HFFc6 (cell line): ENCODE measurements around the gene PSG1. TPM values are rescaled to one million over a fixed set of nuclear protein-coding genes. Genes with fewer than 3 reads are reported as not detected.
"Not testable (repeated sequence)": the region's sequence is repeated elsewhere in the genome, so short reads cannot be mapped to it uniquely, and the experiment has no call there.

Source experiments
- DNase-seq: peaks from one replicate; pipeline ENCODE4 v3.0.0-alpha.2; 2018
- H3K27ac Mint-ChIP-seq: 2 replicates; pipeline ENCODE4 v1.8.0; 2020; ENCODE audit warnings: mild to moderate bottlenecking, mixed read lengths
- H3K27me3 Mint-ChIP-seq: 2 replicates; pipeline ENCODE4 v1.8.0; 2021; ENCODE audit warnings: mild to moderate bottlenecking, moderate library complexity, mixed read lengths; ENCODE audit not compliant: insufficient read depth
- H3K36me3 Mint-ChIP-seq: 2 replicates; pipeline ENCODE4 v1.8.0; 2021; ENCODE audit warnings: low read depth, mixed read lengths
- H3K4me1 Mint-ChIP-seq: 2 replicates; pipeline ENCODE4 v1.8.0; 2020; ENCODE audit warnings: low read depth, mixed read lengths
- H3K4me3 Mint-ChIP-seq: 2 replicates; pipeline ENCODE4 v1.8.0; 2020; ENCODE audit warnings: mild to moderate bottlenecking, moderate library complexity, mixed read lengths
- H3K9me3 Mint-ChIP-seq: 2 replicates; pipeline ENCODE4 v1.8.0; 2020; ENCODE audit warnings: mild to moderate bottlenecking, mixed read lengths
- CTCF ChIP-seq: fragments of 200-600 bp; sonication (generic); IDR thresholded peaks from 2 replicates; pipeline ENCODE4 v1.5.0; 2021; ENCODE audit warnings: antibody characterized with exemption, mild to moderate bottlenecking
- total RNA-seq, 6 experiments: library from RNA; stranded (reverse); fragmentation: NEBNext Ultra II Directional; extraction: Animal tissue kit (Norgen Biotek cat#: 25700); gene quantifications; 2 replicates in 1 of 6; 3 replicates in 5 of 6; pipeline ENCODE4 v1.2.3, GENCODE V29; 2021

PSG1 gene
- total RNA-seq, 6 experiments from 2014 or later: 4.3 to 10.5 (median 8.6) TPM

- peak; percentile 98 for DNase-seq
- Mint-ChIP-seq H3K4me3 (peak overlapping the region; percentile 68), H3K27ac (peak overlapping the region; percentile 98), H3K27me3 (peaks cover 2% of the 10 kb centered on the region; the same call in 1 of the 2 replicates), H3K4me1 (peaks cover 91% of the 10 kb centered on the region), H3K9me3 (peaks cover 4% of the 10 kb centered on the region; the same call in 1 of the 2 replicates), H3K36me3 (peaks cover 11% of the 10 kb centered on the region)
- no peak for TF ChIP-seq CTCF
These were observed 28.4 kb downstream of the PSG1 start for GRCh38 chr19:42850981-42851717.

DNA sequence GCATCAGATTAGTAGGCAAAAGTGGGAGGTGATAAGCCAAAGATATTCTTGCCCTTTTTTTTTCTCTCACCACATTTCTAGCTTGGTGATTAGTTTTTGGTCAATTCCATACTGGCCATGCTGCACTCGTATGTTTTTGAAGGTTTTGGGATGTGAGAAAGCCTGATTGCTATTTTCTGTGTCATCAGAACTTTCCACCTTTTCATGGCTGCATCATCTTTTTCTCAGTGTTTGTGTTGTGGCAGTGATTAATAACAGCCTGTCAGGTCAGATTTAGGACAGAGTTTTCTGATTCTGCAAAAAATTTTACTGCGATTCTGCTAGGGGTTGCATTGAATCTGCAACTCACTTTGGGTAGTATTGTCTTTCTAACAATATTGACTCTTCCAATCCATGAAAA, 32.9 kb downstream of the PSG1 start:
- DNase-seq: peak; percentile 11
- Mint-ChIP-seq H3K27ac (no peak overlapping the region; the same call in 1 of the 2 replicates), H3K36me3 (no peaks in the 10 kb centered on the region; the same call in 1 of the 2 replicates), H3K4me1 (peaks cover 58% of the 10 kb centered on the region), H3K27me3 (peaks cover 2% of the 10 kb centered on the region; the same call in 1 of the 2 replicates), H3K4me3 (no peak overlapping the region), H3K9me3 (no peaks in the 10 kb centered on the region)
- TF ChIP-seq CTCF: no peak

GRCh38 chr19:42843631-42844030, 35.9 kb downstream of the PSG1 start:
- not testable (repeated sequence) for H3K27ac Mint-ChIP-seq, DNase-seq, H3K4me3 Mint-ChIP-seq, H3K9me3 Mint-ChIP-seq, H3K27me3 Mint-ChIP-seq, H3K36me3 Mint-ChIP-seq
- peaks cover 29% of the 10 kb centered on the region for H3K4me1 Mint-ChIP-seq

DNA sequence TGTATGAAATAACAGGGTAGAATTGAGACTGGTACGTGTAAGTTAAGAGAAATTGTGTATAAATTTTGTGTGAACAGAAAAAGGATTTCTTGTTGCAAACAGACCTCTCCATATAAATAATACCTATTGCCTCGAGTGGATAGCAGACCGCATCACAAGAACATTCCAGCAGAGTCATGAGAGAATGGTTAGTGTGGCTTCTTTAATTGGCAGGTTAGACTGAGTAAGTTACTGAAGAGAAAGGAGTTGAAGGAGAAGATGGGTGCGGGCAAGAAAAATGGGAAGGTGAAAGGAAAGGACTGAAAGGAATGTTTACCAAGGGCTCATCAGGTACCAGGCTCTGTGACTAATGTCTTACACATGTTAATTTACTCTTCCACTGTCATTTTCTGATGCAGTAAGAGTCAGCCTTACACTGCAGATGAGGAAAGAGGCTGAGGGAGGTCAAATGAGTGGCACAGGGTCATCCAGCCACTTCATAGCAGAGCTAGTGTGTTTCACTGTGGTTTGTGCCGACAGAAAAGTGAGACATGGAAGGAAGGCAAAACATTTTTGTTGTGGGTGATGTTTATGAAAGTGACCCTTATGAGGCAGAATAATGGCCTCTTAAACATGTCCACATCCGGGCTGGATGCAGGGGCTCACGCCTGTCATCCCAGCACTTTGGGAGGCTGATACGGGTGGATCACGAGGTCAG, 46.6 kb downstream of the PSG1 start:
- H3K27ac Mint-ChIP-seq: peak overlapping the region; percentile 83
- not testable (repeated sequence) for H3K27me3 Mint-ChIP-seq, H3K9me3 Mint-ChIP-seq, H3K36me3 Mint-ChIP-seq
- peaks cover 60% of the 10 kb centered on the region for H3K4me1 Mint-ChIP-seq
- peak overlapping the region; percentile 42 for H3K4me3 Mint-ChIP-seq
- peak; percentile 52 for DNase-seq

GRCh38 chr19:42832023-42832680, 47.4 kb downstream of the PSG1 start:
- not testable (repeated sequence) for H3K27me3 Mint-ChIP-seq, H3K9me3 Mint-ChIP-seq, H3K36me3 Mint-ChIP-seq
- Mint-ChIP-seq H3K4me3 (0 out of 2 replicates have a peak overlapping the region, but pooled peaks have one; percentile 42), H3K4me1 (peaks cover 60% of the 10 kb centered on the region), H3K27ac (peak overlapping the region; percentile 83; the same call in 1 of the 2 replicates)
- DNase-seq: peak; percentile 44

- Mint-ChIP-seq H3K36me3 (no peaks in the 10 kb centered on the region; the same call in none of the 2 replicates), H3K4me3 (no peak overlapping the region), H3K27ac (peak overlapping the region; percentile 83; the same call in 1 of the 2 replicates), H3K9me3 (no peaks in the 10 kb centered on the region), H3K27me3 (peaks cover 5% of the 10 kb centered on the region; the same call in 1 of the 2 replicates), H3K4me1 (peaks cover 60% of the 10 kb centered on the region)
- no peak for DNase-seq
- TF ChIP-seq CTCF: no peak
These were observed 48.1 kb downstream of the PSG1 start for GRCh38 chr19:42831221-42832019.

DNA sequence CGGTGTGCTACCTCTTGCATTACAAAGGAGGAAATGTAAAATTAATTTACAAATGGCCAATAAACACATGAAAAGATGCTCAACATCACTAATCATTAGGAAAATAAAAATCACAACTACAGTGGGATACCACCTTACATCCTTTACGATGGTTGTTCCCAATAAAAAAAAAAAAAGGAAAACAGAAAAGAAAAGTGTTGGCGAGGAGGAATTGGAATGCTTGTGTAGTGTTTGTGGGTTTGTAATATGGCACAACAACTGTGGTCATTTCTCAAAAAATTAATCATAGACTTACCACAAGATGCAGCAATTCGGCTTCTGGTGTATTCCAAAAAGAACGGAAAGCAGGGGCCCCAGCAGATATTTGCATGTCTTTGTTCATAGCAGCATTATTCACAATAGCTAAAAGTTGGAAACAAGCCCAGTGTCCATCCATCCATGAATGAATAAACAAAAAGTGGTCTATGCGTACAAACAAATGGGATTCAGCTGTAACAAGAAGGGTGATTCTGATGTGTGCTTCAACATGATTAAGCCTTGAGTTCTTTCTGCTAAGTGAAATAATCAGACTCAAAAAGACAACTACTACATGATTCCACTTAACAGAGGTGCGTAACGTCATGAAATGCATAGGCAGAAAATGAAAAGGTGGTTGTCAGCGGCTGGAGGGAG, 58.1 kb downstream of the PSG1 start:
- Mint-ChIP-seq H3K4me1 (peaks cover 87% of the 10 kb centered on the region), H3K4me3 (peak overlapping the region; percentile 28), H3K27ac (peak overlapping the region; percentile 96), H3K36me3 (peaks cover 43% of the 10 kb centered on the region)
- not testable (repeated sequence) for DNase-seq, H3K9me3 Mint-ChIP-seq, H3K27me3 Mint-ChIP-seq

DNA sequence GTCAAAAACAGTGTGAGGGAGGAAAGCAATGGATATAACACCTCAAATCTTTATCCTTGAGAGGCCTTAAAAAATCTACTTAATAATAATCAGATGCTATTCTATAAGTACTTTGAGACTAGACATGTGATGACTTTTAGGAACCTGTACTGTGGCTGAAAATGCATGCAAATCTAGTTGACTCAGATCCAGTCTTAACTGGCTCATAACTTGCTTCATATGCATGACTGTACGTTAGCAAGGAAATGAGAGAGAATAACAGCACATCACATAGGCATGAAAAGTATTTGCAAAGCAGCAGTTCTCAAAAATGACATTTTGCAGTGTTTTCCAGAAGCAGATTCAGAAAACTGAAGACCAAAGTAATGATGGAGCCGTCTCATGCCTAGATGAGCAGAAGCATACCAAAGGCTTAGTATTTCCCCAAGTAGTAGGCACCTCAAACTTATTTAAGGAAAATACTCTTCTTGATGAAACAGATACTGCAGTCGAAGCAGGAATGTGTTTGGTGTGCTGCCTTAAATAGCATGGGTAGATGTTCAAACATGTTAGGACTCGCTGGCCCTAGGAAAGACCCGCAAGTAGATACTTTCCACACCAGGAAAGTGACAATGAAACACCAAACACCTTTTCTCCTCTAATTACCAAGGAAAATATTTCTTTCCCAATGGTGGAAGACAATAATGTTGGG, 59.4 kb downstream of the PSG1 start:
- DNase-seq: peak; percentile 90
- Mint-ChIP-seq H3K4me1 (peaks cover 83% of the 10 kb centered on the region), H3K4me3 (peak overlapping the region; percentile 13; the same call in 1 of the 2 replicates)

More for the DNA sequence above, 59.4 kb downstream of the PSG1 start:
- not testable (repeated sequence) for H3K9me3 Mint-ChIP-seq, H3K27me3 Mint-ChIP-seq
- Mint-ChIP-seq H3K36me3 (peaks cover 40% of the 10 kb centered on the region), H3K27ac (peak overlapping the region; percentile 96)
